Sigmoid colon (tissue), 3 donors: ENCODE results near the gene PLCG1.

Source experiments
- POLR2A ChIP-seq, 2 donors: fragments of 450-650 bp; IDR thresholded peaks; one replicate each; pipeline ENCODE4 v1.6.1; 2016; ENCODE audit warnings: antibody characterized with exemption in 2 of 2, mild to moderate bottlenecking in 2 of 2, moderate library complexity in 2 of 2
- TF ChIP-seq, protein P1 (sequence below), 4 experiments: fragments of 450-650 bp in 3 of 4; fragments of 200-600 bp in 1 of 4; IDR thresholded peaks; one replicate each; pipeline ENCODE4 v1.5.1; 2016 to 2019; ENCODE audit warnings: antibody characterized with exemption in 4 of 4, mild to moderate bottlenecking in 3 of 4, moderate library complexity in 2 of 4

GRCh38 chr20:41163821-41164220 lies 26.5 kb downstream of the PLCG1 start:
- TF ChIP-seq, protein P1, sequence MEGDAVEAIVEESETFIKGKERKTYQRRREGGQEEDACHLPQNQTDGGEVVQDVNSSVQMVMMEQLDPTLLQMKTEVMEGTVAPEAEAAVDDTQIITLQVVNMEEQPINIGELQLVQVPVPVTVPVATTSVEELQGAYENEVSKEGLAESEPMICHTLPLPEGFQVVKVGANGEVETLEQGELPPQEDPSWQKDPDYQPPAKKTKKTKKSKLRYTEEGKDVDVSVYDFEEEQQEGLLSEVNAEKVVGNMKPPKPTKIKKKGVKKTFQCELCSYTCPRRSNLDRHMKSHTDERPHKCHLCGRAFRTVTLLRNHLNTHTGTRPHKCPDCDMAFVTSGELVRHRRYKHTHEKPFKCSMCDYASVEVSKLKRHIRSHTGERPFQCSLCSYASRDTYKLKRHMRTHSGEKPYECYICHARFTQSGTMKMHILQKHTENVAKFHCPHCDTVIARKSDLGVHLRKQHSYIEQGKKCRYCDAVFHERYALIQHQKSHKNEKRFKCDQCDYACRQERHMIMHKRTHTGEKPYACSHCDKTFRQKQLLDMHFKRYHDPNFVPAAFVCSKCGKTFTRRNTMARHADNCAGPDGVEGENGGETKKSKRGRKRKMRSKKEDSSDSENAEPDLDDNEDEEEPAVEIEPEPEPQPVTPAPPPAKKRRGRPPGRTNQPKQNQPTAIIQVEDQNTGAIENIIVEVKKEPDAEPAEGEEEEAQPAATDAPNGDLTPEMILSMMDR (IDR thresholded peaks at IDR 0.05) = no peak
- TF ChIP-seq POLR2A (IDR thresholded peaks at IDR 0.05) = no peak
